Endothelial cell of hepatic sinusoid (primary cell): Measurements from ENCODE around the gene ARHGAP40.

Source experiments
- in situ Hi-C: cut with HindIII; loops from 2 replicates; pipeline ENCODE4 v1.10.0; 2017; ENCODE audit warnings: low sequenced_read_pairs

ARHGAP40 gene

DNA sequence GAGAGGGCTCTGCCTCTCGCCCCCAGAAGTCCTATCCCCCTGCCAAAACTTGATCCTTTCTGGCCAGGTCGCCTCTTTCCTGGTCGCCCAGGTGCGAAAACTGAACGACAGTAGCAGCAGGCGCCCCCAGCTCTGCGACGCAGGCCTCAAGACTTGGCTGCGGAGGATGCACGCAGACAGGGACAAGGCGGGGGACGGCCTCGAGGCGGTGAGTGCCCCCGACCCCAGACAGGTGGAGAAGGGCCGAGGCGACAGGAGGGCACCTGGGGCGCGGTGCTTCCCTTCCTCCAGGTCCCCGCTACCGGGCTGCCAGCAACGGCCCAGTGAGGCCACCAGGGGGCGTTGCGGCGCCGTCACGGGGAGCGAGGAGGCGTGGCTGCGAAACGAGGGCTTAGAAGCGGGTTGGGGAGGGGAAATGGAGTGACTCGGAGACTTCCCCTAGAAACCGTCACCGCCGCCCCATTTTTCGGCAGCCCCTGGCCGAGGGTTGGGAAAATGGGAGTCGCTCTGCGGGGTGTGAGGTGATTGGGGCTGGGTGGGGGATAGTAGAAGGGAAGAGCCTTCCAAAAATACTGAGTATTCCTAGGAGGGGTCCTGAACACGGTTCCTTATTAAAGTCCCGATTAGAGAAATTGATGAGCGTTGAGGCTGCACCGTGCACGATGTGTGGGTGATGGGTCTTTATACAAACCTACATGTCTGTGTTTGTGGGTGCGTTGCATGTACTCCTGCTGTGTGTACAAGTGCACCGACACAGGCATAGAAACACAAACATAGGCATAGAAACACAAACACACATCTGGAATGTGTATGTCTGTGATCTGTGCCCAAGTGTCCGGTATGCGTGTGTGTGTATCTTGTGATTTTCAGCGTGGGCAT lies 44.6 kb downstream of the ARHGAP40 start:
- in situ Hi-C loops, result loop anchor here (10.0 kb wide), 1 partner anchor 109 kb away; no protein-coding TSS in a partner anchor

DNA sequence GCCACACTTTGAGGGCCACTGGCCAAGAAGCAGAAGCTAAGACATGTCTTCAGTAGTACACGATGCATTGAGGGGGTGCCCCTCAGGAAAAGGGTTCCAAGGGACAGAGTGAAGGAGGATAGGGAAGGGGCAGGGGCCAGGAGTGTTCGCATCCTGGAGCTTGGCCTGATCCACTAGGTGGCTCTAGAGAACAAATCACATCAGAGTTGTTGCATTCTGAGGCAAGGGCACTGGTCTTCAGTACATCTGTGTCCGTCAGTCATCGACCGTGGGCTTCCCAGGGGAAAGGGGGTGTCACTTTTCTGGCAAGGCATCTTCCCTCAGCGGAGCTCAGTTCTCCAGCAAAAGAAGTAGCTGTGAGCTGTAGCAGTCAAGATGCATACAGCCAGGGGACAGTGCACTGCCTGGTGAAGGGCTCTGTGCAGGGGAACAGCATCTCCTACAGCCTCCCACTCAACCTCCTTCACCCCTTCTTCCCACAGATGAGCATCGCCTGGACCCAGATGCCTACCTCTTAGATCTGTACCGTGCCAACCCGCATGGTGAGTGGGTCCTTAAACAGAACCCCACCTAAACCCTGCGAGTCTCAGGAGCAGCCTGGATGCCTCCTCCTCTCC lies 47.8 kb downstream of the ARHGAP40 start:
- in situ Hi-C loops, result loop anchor here (10.0 kb wide), 1 partner anchor 105 kb away; no protein-coding TSS in a partner anchor

DNA sequence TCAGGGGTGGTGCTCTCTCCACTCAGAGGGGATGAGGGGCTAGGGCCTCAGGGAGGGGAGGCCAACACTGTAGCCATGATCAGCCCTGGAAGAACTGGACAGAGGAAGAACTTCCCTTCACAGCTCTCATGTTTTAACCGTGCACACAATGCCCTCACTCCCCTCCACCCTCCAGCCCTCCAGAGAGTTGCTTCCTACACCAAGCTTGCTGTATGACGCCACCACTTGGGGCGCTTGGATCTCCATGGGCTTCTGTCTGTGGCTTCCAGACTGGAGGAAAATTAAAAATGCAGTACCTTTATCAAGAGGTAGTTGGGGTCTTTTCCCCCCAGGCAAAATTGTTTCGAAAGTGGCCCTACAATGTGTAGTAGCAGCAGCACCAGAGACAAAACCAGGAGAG lies 48.4 kb downstream of the ARHGAP40 start:
- in situ Hi-C loops, result no loop called here

DNA sequence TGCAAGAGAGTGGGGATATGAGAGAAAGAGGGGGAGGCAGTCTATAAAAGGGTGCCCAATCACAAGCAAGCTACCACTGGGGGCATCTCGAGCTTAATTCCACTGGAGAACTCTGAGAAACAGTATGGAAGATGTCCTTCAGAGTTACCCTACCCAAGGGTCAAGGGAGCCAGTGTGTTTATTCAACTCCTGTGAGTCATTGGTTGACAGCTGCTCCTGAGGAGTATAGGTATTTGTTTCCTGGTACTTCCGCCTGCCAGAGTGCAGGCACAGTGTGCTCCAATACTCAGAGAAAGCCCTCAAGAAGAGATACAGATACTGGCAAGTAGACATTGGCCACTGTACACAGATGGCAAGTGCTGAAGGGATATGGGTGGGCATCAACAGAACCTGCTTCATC lies 49.5 kb downstream of the ARHGAP40 start:
- in situ Hi-C loops, result no loop called here

DNA sequence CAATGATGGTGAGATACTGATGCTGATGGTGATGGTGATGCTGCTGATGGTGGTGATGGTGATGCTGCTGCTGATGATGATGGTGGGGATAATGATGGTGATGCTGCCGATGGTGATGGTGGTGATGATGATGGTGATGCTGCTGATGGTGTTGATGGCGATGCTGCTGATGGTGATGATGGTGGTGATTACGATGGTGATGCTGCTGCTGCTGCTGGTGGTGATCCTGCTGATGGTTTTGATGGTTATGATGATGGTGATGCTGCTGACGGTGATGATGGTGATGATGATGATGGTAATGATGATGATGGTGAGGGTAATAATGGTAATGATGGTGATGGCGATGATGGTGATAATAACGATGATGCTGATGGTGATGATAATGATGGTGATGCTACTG lies 50.0 kb downstream of the ARHGAP40 start:
- in situ Hi-C loops, result no loop called here

DNA sequence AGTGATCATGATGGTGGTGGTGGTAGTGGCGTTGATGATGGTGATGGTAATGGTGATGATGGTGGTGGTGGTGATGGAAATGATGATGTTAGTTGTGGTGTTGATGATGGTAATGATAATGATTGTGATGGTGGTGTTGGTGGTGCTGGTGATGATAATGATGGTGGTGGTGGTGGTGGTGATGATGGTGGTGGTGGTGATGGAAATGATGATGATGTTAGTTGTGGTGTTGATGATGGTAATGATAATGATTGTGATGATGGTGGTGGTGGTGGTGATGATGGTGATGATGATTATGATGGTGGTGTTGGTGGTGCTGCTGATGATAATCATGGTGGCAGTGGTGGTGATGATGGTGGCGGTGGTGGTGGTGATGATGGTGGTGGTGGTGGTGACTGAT lies 51.4 kb downstream of the ARHGAP40 start:
- in situ Hi-C loops, result no loop called here

DNA sequence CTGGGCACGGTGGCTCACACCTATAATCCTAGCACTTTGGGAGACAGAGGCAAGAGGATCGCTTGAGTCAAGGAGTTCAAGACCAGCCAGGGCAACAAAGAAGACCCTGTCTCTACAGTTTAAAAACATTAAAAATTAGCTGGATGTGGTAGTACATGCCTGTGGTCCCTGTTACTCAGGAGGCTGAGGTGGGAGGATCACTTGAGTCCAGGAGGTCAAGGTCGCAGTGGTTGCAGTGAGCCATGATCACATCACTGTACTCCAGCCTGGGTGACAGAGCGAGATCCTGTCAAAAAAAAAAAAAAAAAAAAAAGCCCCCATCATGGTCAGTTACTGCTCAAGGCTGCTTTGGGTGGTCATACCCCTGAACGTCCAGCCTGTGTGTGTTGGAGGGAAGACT lies 55.8 kb downstream of the ARHGAP40 start:
- in situ Hi-C loops, result no loop called here

DNA sequence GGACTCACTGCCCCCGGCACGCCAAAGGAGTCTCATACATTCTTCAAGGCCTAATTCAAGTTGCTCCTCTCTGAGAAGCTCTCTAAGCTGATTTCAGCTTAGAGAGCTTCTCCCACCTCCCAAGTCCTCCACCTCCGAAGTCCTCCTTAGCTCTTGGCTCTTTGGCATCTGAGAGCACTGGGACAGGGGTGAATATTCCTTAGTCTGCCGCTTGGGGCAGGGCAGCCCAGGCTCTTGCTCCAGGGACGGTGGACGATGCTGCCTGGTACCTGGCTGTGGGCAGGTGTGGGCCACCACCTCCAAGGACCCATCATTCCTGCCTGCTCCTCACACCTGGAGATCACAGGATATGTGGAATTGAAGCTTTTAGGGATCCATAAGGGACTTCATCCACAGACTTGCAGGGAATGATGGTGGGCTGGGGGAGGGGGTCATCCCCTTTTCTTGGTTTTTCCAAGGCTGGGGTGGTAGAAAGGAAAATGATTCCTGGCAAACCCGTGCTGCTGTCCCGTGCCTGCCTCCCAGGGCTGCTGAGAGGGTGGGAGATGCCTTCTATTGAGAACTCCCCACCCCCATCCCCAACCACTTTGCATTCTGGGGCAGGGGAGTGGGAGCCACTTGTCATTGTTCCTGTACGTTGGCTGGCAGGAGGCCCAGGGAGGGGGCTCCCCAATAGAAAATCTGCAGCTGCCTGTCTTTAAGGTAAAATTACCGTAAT lies 57.4 kb downstream of the ARHGAP40 start:
- in situ Hi-C loops, result no loop called here

DNA sequence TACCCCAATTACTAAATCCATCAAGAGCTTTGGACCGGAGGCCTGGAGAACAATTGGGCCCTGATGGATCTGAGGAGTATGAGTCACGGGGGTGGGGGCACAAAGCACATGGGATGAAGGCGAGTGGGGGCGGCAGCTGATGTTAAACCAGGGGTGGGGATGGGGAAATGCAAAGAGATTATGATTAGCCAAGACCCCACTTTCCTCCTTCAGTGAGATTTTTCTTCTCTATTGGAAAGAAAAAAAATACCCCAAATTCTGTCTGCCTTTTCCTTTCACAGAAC lies 57.9 kb downstream of the ARHGAP40 start:
- in situ Hi-C loops, result no loop called here

DNA sequence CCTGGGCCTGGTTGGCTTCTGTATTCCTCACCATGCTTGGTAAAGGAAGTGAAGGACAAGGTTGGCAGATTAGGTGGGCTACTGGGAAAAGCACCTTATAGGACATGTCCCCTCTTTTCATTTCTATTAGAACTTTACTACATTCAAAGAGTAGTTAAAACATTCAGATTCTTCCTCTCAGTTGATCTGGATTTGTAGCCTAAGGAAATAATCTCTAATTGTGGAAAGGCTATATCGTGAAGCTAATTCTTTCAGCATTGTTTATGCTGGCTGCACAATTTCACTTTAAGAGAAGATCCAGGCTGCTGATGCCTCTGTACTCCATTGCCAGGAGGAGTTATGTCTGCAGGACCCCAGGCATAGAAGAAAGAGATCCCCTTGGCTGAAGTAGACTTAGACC lies 58.8 kb downstream of the ARHGAP40 start:
- in situ Hi-C loops, result no loop called here

DNA sequence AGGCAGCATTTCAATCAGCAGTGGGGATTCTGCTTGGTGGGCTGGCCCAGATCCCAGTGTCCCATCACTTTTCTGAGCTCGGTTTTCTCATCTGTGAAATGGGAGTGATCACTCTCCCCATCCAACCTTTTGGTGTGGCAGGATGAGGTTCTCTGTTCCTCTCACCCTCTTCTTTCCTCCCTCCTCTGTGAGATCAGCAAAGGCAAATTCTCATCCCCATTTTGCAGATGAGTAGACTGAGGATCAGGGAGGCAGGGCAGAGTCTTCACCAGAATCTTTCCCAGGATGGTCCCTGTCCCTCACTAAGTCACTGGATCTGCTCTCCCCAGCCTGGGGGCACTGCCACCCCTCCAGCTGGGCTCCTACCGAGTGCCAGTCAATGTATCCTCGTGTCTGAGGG lies 62.1 kb downstream of the ARHGAP40 start:
- in situ Hi-C loops, result no loop called here

DNA sequence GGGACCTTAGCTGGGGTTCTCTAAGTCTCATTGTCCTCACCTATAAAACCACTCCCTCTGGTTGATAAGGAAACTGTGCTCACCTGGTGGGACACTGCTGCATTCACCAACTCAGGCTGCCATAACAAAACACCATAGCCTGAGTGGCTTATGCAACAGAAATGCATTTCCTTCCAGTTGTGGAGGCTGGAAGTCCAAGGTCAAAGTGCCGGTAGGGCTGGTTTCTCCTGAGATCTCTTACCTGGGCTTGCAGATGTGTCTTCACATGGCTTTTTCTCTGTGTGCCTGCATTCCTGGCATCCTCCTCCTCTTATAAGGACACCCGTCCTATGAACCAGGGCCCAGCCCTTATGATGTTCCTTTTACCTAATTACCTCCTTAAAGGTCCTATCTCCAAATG lies 62.7 kb downstream of the ARHGAP40 start:
- in situ Hi-C loops, result no loop called here

DNA sequence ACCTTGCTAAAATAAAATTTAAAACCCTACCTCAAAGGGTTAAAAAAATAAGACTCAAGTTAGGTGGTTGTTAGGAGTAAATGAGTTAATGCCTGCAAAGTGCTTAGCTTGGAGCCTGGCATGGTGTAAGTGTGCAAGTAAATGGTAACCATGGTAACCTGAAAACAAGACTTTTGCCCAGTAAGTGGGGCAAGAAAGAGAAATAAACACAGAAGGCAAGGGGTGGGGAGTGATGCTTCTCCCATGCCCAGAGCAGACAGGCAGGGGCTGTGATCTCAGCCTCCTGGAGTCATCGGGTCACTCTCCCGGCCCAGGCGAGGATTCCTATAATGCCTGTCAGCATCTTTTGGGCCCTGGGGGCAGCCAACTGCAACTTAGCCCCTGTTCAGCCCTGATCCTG lies 63.5 kb downstream of the ARHGAP40 start:
- in situ Hi-C loops, result no loop called here

DNA sequence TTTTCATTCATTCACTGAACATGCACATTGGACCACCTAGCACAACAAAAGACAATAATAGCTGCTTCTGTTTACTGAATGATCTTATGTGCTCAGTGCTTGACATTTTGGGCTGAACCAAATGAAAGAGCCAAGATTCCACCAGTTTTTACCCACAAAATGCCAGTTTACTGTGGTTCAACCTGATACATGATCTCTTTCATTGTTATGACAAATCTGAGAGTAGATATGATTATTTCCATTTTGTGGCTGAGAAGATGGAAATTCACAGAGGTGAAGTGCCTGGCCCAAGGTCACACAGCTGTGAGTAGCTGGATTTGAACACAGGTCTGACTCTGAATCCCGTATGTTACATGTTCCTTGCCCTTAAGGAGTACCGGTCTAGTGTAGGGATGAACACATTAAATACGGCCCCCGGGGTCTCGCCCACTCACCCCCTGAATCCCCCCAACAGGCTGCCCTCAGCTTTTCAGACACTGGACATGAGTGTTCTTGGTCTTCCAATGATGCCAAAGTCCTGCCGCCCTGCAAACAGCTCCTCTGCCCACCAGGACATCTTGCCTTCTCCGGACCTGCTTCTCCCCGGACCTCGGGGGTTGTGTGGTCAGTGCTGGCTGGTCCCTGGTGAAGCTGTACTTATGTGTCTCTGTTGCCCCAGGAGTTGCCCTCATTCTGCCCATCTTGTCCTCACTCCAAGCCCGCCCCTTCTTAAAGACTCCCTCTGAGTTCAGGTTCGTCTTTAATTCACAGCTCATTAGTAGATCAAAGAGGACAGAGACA lies 64.1 kb downstream of the ARHGAP40 start:
- in situ Hi-C loops, result no loop called here

DNA sequence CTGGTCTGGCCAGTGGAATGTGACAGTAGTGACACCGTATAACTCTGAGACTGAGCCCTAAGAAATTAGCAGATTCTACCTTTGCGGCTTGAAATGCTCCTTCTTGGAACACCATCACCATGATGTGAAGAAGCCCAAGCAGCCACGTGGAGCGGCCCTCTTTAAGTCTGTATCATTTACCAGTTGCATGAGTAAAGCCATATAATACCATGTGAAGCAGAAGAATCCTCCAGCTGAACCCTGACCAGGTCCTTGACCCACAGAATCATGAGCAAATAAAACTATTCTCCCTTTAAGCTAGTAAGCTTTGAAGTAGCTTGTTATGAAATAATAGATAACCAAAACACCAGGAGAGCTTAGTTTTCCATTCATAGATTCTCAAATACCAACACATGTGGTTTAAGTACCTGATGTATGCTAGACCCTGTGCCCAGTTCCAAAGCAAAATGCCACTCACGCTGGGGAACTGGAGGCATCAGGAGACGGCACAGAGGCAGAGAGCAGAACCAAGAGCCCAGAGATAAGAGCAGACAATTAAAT lies 65.9 kb downstream of the ARHGAP40 start:
- in situ Hi-C loops, result no loop called here

DNA sequence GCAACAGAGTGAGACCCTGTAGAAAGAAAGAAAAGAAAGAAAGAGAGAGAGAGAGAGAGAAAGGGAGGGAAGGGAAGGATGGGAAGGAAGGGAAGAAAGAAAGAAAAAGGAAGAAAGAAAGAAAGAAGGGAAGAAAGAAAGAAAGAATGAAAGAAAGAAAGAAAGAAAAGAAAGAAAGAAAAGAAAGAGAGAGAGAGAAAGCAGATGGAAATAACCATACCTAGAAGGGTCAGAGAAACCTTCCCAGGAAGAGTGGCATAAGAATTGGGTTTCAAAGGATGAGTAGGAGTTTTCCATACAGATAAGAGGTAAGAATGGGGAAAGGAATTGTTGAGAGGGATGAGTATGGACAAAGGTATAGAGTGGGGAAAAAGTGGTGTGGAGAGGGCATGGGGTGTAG lies 68.1 kb downstream of the ARHGAP40 start:
- in situ Hi-C loops, result no loop called here

DNA sequence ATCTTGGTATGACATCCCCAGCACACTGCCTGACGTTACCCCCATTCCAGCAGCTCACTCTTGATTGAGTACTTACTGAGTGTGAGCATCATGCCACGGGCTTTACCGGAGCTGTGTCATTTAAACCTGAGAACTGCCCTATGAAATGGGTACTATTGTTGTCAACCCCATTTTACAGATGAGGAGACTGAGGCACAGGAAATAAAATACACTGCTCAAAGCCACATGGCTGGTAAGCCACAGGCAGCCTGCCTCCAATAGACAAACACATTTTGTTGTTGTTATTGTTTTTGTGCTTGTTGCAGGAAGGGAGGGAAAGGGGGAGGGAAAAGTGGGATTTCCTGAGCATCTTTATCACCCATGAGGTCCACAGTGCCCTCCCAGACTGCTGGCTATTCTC lies 69.2 kb downstream of the ARHGAP40 start:
- in situ Hi-C loops, result no loop called here

DNA sequence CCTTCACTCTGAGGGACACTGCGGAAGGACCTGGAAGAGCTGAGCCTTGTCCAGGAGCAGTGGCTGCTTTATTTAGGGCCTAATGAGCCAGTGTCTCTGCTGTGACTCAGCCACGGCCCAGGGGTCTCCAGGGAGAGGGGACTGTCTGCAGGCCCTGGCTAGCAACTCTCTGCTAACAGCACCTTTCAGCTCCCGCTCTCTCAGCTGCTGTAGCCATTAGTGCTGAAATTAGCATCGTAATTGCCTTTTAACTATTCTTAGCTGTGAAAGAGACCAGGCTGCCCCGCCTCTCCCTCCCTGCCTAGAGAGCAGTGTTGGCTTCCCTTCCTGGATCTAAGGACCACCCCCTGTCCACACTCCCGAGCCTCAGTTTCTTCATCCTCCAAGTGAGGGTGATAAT lies 69.6 kb downstream of the ARHGAP40 start:
- in situ Hi-C loops, result no loop called here

DNA sequence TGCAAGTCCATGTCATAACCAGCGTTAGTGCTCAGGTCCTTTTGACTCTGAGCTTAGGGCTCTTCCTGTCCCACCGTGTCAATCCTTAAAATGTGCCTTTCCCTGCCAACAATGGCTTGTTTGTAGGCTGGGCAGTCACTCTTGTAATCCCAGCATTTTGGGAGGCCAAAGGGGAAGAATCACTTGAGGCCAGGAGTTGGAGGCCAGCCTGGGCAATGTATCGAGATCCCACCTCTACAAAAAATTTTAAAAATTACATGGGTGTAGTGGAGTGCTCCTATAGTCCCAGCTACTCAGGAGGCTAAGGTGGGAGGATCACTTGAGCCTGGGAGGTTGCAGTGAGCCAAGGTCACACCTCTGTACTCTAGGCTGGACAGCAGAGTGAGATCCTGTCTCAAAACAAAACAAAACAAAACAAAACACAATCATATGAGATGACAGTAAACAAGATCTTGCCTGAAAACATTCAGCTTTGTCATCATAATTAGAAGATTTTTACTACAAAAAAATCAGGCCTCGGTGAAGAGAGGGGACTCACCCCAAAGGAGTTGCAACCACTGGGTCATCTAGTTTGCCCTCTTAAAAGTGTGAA lies 70.2 kb downstream of the ARHGAP40 start:
- in situ Hi-C loops, result no loop called here

DNA sequence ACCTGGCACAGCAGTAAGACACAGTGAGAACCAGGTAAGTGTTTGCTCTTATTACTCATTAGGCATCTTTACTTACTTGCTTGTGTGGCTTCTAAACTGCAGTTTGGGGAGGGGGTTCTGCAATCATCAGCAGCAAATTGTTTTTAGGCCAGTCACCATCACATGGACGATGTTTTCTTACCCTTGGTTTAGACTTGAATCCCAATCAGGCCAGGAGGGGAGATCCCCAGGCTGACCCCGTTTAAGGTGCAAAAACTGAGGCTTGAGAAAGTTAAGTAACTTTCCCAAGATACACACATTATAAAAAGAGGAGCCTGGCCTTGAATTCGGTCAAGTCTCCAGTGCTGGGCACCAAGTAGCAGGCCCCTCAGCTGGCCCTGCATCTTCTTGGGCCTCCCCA lies 70.9 kb downstream of the ARHGAP40 start:
- in situ Hi-C loops, result no loop called here

DNA sequence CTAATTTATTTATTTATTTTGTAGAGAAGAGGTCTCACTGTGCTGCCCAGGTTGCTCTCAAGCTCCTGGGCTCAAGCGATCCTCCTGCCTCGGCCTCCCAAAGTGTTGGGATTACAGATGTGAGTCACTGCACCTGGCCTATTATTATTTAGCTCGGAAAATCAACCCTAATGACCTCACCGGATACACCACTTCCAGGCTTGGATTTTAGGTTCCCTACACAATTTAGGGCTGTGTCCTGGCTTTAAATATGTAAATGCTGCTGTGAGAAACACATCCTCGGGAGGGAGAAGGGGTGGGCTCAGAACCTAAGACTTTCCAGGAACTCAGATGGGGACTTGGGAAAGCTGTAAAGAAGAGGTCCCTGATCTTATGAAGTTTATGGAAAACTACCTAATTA lies 71.7 kb downstream of the ARHGAP40 start:
- in situ Hi-C loops, result no loop called here
